Neutrophil (primary cell): ENCODE measurements around the gene DISC1.
"Not testable (repeated sequence)": the region's sequence is repeated elsewhere in the genome, so short reads cannot be mapped to it uniquely, and the experiment has no call there.

Source experiments
- H3K27ac ChIP-seq: fragments of 200-600 bp; sonication (generic); 2 replicates; pipeline ENCODE4 v1.5.1; 2016; ENCODE audit warnings: mild to moderate bottlenecking, moderate library complexity
- H3K27me3 ChIP-seq: fragments of 200-600 bp; sonication (generic); 2 replicates; pipeline ENCODE4 v1.6.0; 2016; ENCODE audit warnings: mild to moderate bottlenecking
- H3K36me3 ChIP-seq: fragments of 200-600 bp; sonication (generic); 2 replicates; pipeline ENCODE4 v1.5.1; 2017
- H3K4me1 ChIP-seq, 2 experiments: fragments of 200-600 bp in 1 of 2; sonication (generic) in 1 of 2; 1 replicate in 1 of 2; 2 replicates in 1 of 2; pipeline versions ENCODE4 v1.5.1 to v1.6.1; 2013 to 2016; ENCODE audit warnings: low read depth in 1 of 2, low read length in 1 of 2, mild to moderate bottlenecking in 1 of 2, moderate library complexity in 1 of 2; ENCODE audit not compliant: control insufficient read depth in 1 of 2, insufficient read depth in 1 of 2
- H3K4me3 ChIP-seq, 2 experiments: fragments of 200-600 bp in 1 of 2; sonication (generic) in 1 of 2; 1 replicate in 1 of 2; 2 replicates in 1 of 2; pipeline ENCODE4 v1.5.1; 2013 to 2016; ENCODE audit warnings: low read depth in 1 of 2, low read length in 1 of 2, mild to moderate bottlenecking in 1 of 2, moderate library complexity in 1 of 2
- H3K9me3 ChIP-seq: fragments of 200-600 bp; sonication (generic); 2 replicates; pipeline ENCODE4 v1.5.1; 2016
- CTCF ChIP-seq: fragments of 200-600 bp; sonication (generic); IDR thresholded peaks from 2 replicates; pipeline ENCODE4 v1.5.1; 2016; ENCODE audit warnings: antibody characterized with exemption

DISC1 gene

GRCh38 chr1:231959225-231959884, 332.8 kb downstream of the DISC1 start:
- Histone ChIP-seq H3K9me3 (no peaks in the 10 kb centered on the region), H3K4me3 (no peak overlapping the region), H3K27ac (no peak overlapping the region), H3K4me1 (no peaks in the 10 kb centered on the region), H3K27me3 (no peaks in the 10 kb centered on the region), H3K36me3 (no peaks in the 10 kb centered on the region)
- no peak for TF ChIP-seq CTCF

- H3K4me1 ChIP-seq, H3K9me3 ChIP-seq, H3K27ac ChIP-seq, H3K4me3 ChIP-seq, H3K27me3 ChIP-seq, H3K36me3 ChIP-seq: not testable (repeated sequence)
Measured at GRCh38 chr1:231961801-231962200, 335.2 kb downstream of the DISC1 start.

GRCh38 chr1:231962636-231963035, 336.0 kb downstream of the DISC1 start:
- peaks cover 0 to 6% of the 10 kb centered on the region in 2 experiments for H3K4me1 ChIP-seq
- no peaks in the 10 kb centered on the region for H3K36me3 ChIP-seq
- no peak overlapping the region for H3K4me3 ChIP-seq
- TF ChIP-seq CTCF: no peak
- H3K27me3 ChIP-seq: no peaks in the 10 kb centered on the region
- no peaks in the 10 kb centered on the region for H3K9me3 ChIP-seq
- H3K27ac ChIP-seq: no peak overlapping the region

- Histone ChIP-seq H3K27ac (no peak overlapping the region), H3K27me3 (no peaks in the 10 kb centered on the region), H3K4me3 (no peak overlapping the region), H3K4me1 (peaks cover 0 to 6% of the 10 kb centered on the region in 2 experiments), H3K9me3 (no peaks in the 10 kb centered on the region), H3K36me3 (no peaks in the 10 kb centered on the region)
- TF ChIP-seq CTCF: no peak
Measured at GRCh38 chr1:231964241-231964640, 337.7 kb downstream of the DISC1 start.

- peaks cover 0 to 6% of the 10 kb centered on the region in 2 experiments for H3K4me1 ChIP-seq
- no peaks in the 10 kb centered on the region for H3K36me3 ChIP-seq
- no peaks in the 10 kb centered on the region for H3K9me3 ChIP-seq
- no peaks in the 10 kb centered on the region for H3K27me3 ChIP-seq
- H3K27ac ChIP-seq: no peak overlapping the region
- no peak overlapping the region for H3K4me3 ChIP-seq
- no peak for TF ChIP-seq CTCF
Measured at GRCh38 chr1:231964961-231965360, 338.4 kb downstream of the DISC1 start.

- no peak for TF ChIP-seq CTCF
- no peak overlapping the region for H3K4me3 ChIP-seq
- peaks cover 0 to 6% of the 10 kb centered on the region in 2 experiments for H3K4me1 ChIP-seq
- H3K27me3 ChIP-seq: no peaks in the 10 kb centered on the region
- H3K36me3 ChIP-seq: no peaks in the 10 kb centered on the region
- no peak overlapping the region for H3K27ac ChIP-seq
- no peaks in the 10 kb centered on the region for H3K9me3 ChIP-seq
Measured at GRCh38 chr1:231965615-231966014, 339.0 kb downstream of the DISC1 start.
